GM19025 (cell line): ENCODE results near the gene ILK.

Source experiments
- ATAC-seq: cut with Tn5 transposase; IDR thresholded peaks from one replicate; pipeline ENCODE4 v1.9.1; 2021; ENCODE audit warnings: mild to moderate bottlenecking, low read depth, moderate library complexity; ENCODE audit not compliant: unreplicated experiment

Gene ILK

GRCh38 chr11:6633422-6634408 is 30.1 kb downstream of the ILK start:
- ATAC-seq: no peak

- ATAC-seq: no peak
Observed at GRCh38 chr11:6634534-6634933, 31.0 kb downstream of the ILK start.

DNA sequence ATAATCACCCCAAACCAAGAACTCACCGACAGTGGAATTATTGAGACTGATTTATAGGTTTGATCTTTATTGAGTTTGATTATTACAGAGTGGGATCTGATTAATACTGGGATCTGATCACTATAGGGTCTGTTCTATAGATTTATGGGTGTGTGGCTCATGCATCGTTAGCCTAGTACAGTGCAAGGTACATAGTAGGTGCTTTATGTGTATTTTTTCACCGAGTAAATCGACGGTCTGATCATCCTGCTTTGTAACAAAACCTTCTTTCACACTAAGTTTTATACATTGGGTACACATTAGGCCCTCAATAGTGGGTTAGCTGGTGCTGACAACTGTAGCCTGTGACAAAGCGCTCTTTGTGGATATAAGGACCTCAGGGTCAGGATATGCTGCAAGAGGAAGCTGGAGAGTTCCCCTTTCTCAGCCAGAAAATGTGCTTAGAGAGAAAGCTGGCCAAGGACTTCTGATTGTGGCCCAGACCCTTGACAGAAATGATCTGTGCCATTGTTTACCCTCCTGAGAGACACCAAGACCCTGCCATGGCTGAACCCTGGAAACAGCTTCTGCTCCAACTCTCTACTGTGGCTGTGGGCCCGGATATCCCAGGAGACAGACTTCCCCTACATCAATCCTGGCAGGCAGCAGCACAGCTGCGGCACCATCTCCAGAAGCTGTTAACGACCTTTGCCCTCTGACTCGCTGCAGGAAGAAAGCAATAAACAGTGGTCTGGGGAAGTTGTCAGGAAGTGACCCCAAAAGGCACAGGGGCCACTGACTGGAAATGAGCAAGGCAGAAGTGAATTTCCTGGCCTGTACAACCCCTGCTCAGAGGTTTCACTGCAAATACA is 31.7 kb downstream of the ILK start:
- ATAC-seq: no peak

- ATAC-seq: no peak
Observed at GRCh38 chr11:6636480-6636879, 32.9 kb downstream of the ILK start.

GRCh38 chr11:6637871-6638270 is 34.3 kb downstream of the ILK start:
- ATAC-seq: no peak

- ATAC-seq: no peak
Observed at GRCh38 chr11:6638429-6638828, 34.9 kb downstream of the ILK start.

- ATAC-seq: no peak
Observed at GRCh38 chr11:6640036-6640984, 36.7 kb downstream of the ILK start.

- ATAC-seq: no peak
Observed at GRCh38 chr11:6640985-6641701, 37.6 kb downstream of the ILK start.

DNA sequence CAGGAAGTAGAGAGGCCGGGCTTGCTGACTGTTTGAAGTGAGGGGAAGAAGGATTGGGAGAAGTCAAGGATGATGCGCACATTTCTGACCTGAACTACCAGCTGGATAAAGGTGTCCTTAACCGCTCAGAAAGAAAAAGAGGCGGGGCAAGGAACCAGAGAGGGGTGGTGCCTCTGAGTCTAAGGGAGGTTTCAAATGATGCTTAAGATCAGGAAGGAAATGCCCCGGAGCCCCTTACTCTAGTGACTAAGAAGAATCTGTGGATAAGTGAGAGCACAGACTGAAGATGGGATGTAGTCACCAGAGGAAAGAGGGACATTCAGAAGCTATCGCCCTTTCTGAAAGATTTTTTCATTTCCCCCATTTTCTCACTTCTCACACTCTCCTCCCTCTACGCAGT is 39.4 kb downstream of the ILK start:
- ATAC-seq: no peak

GRCh38 chr11:6646071-6646470 is 42.5 kb downstream of the ILK start:
- ATAC-seq: peak; percentile 34

GRCh38 chr11:6646576-6646917 is 43.0 kb downstream of the ILK start:
- no peak for ATAC-seq

DNA sequence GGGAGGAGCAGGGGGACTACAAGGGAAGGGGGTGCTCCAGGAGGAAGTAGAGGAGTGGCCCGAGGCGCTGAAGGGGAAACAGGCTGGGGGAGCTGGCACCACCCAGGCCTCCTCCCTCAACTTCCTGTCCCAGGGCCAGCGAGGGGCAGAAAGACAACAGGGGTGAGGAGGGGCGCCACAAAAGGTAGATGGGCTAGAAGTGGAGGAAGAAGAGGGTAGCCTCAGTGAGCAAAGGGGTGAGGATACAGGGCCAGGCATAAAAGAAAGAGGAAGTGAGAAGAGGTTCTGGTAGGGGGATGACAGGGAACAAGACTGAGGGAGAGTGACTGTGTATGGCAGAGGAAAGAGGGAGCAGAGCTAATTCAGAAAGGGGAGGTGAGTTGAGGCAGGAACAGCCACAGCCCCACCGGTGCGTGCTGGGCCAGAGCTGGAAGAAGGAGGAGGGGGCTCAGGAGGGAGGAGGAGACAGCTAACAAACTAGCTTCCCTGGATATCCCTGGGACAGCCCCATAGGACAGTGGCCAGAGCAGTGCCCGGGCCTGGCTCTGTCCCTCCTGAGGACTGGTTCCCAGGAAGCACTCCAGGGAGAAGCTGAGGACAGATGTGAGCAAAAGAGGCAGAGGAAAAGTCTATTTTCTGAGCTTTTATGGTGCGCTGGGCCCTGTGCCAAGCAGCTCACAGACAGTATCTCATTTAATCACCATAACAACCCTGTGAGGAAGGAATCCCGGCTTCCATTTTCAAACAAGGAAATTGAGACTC is 43.5 kb downstream of the ILK start:
- ATAC-seq: peak; percentile 86

DNA sequence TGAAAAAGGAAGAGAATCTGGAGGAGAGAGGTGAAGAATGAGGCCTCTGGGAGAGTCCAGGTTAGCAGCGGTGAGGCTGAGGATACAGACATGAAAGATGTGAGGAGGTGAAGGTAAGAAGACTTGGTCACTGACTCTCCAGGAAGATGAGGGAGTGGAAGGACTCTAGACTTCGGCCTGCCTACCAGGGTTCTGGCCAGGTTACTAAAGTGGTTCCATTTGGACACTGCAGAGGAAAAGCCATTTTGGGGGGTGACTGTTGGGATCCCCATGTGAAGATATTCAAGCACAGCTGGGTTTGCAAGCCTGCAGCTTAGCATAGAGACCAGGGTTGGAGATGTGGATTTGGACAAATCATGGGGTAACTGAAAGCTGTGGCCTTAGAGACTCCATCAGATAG is 44.3 kb downstream of the ILK start:
- ATAC-seq: no peak

GRCh38 chr11:6648501-6648900 is 44.9 kb downstream of the ILK start:
- no peak for ATAC-seq

- ATAC-seq: no peak
Observed at GRCh38 chr11:6650104-6650503, 46.5 kb downstream of the ILK start.

DNA sequence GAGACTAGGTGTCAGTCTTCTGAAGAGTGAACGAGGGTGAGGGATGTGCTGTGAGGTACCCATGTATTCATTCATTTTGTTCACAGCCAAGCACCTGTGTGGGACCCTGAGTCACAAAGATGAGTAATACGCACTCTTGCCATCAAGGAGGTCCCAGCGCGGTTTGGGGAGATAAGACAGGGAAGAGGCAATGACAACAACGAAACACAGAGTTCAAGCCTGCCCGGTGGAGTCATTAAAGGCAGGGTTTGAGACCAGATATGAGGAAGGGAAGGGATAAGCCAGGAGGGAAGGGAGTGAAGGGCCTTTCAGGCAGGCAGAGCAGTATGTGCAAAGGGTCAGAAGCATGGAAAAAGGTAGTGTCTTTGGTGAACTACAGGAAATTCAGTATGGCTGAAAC is 47.4 kb downstream of the ILK start:
- ATAC-seq: no peak

DNA sequence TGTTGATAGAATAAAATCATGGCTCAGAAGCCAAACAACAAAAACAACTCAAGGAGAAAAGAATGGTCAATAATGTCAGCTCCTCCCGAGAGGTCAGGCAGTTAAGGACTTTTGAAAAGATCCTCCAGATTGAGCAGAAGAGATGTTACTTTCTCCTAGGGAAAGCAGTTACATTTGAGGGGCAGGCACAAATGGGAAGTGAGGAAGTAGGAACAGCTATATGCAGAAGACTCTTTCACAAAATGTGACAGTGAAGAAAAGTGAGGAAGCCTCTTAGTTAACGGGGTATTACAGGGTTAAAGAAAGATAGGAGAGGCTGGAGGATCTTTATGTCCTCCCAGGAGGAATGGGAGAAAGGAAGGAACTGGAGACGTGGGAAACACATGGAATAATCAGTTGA is 48.6 kb downstream of the ILK start:
- ATAC-seq: no peak

- ATAC-seq: no peak
Observed at GRCh38 chr11:6653097-6653496, 49.5 kb downstream of the ILK start.

DNA sequence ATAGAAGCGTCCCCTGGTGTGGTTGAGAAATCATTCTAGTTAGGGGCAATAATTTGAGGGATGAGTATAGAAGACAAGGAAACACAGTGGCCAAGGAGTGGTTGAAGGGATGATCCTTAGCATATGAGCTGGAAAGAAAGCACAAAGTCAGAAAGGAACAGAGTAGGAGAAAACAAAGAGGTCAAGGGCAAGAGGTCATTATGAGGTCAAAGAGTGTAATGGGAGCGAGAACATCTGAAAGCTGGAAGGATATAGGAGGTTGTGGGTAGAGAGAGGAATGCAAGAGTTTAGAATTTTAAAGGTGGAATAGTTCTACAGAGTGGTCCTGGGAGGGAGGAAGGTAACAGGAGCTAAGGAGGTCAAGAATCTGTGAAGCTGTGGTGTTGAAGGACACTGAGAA is 50.1 kb downstream of the ILK start:
- ATAC-seq: no peak
